GM19238 (cell line): ENCODE measurements around the gene MEF2C.

Source experiments
- DNase-seq: peaks from one replicate; pipeline ENCODE4 v3.0.0; 2011; ENCODE audit warnings: low spot score; ENCODE audit not compliant: insufficient read length

Gene MEF2C

DNA sequence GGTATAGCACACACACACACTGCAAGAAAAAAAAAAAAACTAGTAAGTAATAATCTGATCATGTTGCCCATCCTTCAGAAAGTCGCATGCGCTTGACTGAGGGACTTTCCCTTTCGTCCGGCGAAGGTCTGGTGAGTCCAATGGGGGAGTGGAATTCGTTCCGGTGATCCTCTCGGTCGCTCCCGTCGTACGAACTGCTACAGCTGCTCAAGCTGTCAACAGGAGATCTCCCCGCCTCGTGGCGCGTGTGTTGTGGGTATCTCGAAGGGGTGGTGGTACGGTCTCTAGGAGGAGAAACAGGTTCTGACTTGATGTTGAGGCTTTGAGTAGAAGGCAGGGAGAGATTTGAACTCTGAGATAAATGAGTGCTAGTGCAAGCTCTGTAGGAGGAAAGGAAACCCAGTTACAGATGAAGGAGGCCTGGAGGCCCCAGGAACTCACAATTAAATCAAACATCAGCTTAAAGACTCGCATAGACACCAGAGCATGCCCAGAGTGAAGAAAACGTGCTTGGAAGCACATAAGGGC lies 160.4 kb downstream of the MEF2C start:
- DNase-seq: no peak

DNA sequence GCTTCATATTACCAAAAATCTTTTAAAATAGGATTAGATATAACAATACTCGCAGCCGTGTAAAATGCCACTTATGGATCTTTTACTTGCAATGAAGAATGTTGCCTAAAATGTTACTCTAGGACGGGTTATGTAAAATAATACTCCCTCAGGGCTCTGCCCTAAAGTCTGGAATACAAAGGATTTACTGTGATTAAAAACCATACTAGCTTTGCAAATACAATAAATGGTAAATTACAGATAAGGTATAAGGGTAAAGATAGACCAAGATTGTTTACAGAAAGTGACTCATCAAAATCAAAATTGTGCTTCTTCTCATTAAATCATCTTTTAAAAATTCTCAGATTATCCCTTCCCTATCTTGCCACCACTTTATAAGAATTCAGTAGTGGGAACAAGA lies 163.6 kb downstream of the MEF2C start:
- no peak for DNase-seq

DNA sequence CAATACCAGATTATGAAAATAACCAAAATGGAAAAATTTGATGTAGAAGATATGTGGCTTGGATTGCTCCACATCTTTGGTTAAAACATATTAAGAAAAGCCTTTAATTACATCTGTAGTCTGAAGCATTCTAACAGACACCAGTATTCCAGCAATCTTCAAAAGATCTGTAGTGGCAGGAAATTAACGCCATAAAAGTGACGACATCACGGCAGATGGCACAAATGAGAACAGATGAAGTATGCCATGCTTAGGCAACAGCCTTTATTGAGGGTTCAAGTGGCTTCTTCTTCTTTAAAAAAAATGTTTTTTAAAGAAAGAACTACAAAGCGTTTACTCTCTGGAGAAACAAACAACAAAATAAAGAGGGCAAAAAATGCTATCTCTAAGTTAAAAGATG lies 164.2 kb downstream of the MEF2C start:
- no peak for DNase-seq

DNA sequence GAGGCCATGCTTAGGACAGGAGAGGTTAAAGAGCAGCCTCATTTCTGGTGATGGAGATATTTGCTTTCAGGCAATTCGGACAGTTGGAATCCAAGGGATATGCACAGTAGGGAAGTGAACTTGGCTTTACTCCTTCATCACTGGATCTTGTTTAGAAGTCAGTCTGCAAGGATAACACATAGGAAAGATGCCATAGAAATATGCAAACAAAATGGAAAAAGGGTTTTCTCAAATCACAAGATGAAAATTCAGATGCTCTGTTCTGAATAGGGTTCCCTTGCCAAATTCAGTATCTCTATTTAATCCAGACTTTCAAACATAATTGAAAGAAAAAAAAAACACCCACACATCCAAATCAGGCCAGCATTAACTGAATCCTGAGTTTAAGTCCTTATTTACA lies 166.9 kb downstream of the MEF2C start:
- DNase-seq: no peak

DNA sequence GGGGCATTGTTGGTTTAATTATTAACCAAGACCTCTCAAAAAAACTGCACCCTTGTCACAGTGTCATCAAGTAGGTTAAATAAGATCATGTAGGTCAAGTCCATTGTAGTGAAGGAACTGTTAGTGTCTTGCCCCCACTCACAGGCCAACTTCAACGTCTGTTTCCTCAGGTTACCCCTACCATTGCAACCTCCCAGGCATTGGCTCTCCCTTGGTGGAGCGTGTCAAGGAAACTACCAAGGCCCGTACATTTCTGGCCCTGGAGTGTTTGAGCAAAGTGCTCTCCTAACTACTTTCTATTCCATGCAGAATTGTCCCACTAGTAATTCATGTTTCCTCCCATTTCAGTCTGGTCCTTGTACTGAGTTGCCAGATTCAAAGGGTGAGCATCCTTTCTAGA lies 167.5 kb downstream of the MEF2C start:
- no peak for DNase-seq

DNA sequence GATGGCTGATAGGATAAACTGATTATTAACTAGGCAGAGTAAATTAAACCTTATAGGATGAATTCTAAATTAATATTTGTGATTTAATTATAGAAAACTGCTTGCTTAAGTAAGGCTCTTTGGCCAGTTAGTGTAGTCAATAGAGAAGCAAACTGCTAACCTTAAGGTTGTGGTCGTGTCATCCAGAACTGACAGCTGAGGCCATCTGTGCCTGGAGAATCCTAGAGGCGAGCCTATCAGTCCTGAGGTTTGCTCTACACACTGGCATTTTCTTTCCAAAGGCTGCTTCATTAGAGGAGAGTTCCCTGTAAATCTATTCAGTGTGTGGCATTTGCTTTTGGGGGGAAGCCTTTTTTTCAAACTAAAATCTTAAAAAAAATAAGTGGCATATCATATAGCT lies 169.2 kb downstream of the MEF2C start:
- DNase-seq: no peak

DNA sequence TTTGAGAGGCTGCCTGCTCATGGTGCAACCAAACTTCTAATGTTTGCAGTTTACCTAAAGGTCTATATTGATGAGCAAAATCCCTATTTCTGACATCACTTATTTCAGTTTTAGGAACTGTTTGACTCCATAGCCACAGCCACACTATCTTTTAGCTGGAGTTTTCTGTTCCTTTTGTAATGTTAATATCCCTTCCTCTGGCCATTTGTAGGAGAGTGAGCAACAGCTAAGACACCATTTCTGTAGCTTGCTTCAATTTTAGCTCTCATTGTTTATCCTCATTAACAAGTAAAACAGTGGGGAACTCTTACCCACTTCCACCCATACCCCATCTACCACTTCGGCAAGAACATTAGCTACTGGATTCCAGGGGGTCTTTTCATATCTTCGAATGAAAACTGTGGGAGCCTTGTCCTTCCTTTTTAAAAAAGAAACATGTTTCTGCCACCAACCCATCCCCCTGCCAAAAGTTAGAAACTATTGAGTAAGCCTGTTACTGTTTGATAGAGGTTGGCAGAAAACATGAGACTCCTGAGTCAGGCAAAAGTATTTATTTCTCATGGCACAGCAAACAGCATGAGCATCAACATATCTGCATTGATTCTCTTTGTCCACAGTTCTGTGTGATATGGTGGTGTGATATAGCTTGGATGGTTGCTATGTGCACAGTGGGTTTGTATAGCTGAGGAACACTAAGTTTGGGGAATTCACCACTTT lies 174.1 kb downstream of the MEF2C start:
- DNase-seq: no peak

DNA sequence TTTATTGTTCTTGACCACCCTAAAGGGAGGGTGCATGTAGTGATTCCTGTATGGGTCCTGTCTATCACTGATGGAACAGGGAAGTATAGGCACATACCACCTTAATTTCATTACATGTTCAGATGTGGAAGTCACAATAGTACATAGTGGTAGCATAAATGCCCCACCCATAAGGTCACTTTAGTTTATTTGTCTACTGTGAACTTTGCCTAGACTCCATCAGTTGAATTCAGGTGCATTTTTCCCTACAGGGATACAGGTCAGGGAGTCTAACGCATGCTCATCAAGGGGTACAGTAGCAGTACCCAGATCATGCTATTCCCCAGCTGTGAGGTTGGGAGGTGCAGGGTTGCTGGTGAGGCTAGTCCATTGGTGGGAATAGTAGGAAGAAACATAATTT lies 175.0 kb downstream of the MEF2C start:
- DNase-seq: no peak

DNA sequence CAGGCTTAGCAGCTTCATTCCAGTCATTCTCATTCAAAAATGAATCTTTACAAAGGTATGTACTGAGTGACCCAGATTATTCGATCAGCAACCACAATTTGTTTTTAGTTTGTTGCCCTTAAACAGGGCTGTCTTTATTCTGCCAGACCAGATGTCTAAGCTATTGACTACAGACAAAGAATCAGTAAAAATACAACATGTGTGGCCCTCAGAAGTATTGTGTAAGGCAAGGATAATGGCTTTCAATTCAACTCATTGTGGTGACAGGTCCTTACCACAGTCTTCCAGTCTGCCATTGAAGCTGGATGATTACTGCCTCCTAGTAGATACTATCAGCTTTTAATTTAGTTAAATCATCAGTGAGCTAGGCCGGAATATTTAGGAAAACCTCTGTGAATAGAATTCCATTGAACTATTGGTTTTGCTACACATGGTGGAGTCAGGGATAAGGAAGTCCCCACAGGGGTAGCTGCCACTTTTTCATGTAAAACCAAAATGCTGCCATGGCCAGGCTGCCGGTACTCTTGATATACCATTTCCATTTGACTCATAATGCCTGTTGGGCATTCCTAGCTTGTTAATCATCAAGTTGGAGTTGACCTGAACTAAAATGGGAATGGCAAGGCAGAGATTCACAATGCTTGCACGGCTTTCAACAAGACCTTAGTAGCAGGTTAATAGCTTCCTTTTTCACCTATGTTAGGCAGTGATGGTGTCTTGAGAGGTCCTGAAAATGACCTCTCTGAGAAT lies 175.6 kb downstream of the MEF2C start:
- DNase-seq: no peak

DNA sequence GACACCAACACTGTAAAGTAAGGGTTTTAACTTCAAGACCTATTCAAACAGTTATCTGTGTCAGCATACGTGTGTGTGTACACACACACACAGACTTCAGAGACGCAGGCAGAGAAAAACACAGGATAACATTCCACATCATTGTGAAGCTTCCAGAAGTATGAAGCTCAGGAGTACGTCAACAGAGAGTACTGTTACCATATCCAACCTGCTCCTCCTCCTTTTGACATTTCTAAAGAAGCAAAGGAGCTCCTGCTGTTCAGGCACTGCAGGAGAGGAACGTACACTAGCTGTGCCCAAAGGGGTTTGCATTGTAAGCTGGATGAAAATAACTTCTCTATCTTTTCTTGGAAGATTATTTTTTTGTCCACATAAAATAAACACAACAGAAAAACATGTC lies 180.7 kb downstream of the MEF2C start:
- DNase-seq: no peak

DNA sequence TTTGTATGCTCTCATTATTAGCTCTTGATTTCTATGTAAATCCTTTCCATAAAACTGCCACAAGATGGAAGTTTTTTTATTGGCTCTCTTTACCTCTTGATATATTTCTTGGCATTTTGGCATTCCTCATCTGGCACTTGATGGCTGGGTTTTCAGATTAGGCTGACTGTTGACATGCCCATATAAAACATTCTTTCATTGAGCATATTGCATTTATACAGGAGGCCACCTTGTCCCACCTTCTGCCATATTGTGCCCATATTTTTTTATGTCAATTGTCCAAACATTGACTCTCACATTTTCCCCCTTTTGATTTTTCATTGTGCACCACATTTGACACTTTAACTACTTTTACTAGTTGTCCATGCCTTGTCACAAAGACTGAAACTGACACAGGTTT lies 182.9 kb downstream of the MEF2C start:
- no peak for DNase-seq

DNA sequence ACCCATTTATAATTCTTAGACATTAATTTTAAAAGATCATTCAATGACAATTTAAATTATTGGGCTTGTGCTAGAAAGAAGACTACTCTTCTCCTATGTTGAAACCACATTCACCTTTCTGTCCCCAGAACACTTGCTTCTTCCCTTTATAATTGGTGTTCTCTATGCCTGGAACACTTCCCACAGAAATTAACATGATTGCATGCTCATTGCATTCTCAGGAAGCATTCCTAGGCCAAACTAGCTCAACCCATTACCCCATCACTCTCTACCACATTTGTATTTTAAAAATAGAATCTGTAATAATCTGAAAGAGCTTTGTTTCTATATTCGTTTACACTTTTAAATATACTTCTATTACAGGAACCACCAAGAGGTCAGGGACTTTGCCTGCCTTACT lies 184.7 kb downstream of the MEF2C start:
- no peak for DNase-seq

DNA sequence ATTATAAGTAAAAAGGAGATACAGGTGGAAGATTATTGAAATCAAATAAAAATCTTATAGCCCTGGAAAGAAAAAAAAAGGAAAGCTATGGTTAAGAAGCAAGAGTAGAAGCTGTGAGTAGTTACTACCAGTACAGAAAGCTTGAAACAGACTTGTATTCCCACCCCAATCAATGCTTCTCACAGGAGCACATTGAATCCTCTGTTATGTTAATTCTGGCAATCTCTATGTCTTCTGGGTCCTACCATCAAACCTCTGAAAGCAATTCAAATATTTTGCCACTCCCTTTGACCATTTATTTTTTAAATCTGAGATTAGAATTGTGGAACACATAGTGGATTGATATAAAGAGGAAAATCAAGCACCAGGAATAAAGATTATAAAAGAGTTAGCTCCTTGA lies 186.5 kb downstream of the MEF2C start:
- no peak for DNase-seq

DNA sequence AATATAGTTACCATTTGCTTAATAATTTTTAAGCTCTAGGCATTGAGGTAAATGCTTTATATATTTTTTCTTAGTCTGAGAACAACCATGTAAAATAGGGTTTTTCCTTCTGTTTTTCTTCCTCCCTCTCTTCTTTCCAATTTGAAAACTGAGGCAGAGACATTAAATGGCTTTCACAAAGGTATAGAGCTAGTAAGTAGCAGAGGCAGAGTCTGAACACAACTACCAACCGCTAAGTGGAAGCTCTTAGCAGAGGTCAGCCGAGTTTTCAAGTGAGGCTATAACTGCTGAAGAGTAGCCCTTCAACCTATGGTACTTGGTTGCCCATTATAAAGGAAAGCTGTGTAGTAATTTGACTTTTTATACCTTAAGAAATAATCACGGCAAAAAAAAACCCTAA lies 187.1 kb downstream of the MEF2C start:
- no peak for DNase-seq

DNA sequence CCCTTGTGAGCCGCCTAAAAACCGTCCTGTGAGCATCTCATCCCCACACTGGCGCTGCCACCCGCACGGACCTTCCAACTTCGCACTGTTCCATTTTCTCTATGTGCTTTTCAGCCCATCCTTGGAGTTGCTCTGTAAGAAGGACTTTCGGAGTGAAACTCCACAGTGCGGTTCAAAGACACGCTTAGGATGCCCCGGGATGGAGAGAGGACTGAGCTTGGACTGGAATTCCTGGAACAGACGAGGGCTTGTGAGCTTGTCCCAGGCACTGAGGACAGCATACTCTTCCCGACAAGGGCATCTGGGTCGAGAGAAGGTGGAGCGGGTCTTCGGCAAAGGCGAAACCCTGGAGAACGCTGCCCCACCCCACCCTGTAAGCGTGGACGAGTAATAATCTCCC lies 187.8 kb downstream of the MEF2C start:
- no peak for DNase-seq

DNA sequence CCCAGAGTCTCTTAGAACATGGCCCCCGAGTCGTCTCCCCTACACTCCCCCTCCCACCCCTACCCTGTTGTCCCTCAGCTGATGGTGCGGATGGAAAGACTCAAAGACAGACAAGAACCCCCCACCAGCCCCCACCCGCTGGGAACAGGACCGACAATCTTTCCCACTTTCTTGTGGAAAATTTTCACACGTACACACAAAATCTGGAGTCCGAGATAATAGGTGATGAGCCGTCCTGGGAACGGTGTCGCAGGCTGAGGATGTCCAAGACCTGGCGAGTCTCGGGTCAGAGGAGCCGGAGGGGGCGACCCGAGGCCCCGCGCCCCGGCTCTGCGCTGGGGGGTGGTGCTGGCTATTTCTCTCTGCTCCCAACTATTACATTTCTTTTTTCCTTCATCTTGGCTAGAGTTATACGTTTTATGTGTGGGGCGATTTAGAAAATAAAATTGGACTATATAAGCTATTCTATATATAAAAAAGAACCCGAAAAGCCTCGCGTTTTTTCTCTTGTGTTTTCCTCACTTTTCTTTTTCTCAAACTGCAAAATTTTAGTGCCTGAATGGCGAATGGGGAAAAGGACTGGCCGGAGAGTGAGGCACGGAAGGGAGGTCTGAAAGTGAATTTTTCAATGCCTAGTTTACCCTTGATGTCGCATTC lies 188.8 kb downstream of the MEF2C start:
- no peak for DNase-seq

DNA sequence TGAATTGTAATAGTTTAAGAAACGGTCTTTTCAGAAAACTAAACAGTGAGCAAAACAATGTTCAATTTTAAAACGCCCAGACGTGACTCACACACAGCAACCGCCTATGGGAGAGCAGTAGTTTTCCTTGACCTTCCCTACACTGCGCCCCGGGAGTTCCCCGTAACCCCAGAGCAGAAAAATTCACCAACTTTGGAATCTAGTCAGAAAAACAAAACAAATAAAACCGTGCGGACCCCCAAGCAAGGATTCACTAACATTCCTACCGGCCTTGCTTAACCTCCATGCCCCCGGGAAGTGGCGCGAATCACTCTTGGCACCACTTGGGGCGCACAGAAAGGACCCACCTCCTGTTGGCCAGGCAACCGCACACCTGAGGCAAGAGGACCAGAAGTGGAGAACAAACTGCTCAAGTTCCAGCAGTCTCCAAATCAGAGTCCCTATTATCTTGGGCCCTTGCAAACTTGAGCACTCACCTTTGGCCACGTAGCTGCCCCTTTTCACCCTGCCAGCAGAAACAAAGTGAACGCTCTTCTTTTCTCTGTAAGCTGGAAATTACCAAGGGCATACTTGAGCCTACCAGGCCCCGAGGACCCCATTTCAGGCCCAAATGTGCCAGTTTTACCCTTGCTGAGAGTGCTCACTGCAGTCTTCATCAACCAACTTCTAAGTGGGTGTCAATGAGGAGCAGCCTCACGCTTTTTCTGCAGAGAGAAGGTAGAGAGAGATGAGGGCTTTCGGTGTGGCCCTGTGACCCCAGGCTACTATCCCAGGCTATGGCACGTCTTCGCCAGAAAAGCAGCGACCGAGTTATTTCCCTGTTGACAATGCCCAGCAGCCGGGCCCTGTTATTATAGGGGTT lies 189.7 kb downstream of the MEF2C start:
- no peak for DNase-seq

DNA sequence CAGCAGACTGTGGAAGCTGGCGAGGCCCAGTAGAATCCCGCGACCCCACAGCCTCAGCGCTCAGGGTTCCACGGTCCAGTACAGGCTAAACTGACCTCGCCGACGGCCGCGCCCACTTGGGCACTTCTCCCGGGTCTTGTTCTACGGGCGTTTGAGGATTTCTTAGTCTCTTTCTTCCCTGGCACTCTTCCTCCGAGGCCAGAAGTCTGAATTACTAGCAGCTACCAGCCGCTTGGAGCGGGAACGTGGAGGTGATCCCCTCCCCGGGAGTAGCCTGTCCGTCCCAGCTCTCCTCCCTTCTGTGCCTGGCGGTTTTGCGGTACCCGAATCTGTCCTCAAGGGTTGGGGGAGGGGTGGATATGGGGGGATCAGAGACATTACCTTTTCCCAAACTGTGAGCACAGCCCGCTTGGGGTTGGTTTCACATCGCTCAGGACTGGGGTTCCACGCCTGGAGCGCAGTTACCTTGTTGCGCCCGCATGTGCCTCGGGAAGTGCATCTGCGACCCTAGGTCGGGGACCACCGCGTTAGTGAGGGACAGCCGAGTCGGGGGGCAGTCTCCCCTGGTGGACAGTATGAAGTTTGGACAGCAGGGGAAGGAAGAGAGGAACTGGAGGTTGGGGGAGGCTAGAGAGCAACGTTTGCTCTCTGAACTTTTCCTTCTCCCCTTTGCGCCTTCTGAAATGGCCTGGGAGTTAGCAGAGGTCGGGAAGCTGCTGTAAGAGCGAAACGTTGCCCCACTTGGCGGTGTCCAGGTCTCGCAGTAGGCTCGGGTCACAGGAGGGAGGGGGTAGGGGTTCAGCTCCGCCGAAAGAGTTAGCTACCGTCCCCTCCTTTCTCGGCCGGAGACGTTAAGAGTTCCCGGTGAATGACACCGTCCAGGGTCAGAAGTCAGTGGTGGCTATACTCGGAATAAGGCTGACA lies 190.8 kb downstream of the MEF2C start:
- no peak for DNase-seq

DNA sequence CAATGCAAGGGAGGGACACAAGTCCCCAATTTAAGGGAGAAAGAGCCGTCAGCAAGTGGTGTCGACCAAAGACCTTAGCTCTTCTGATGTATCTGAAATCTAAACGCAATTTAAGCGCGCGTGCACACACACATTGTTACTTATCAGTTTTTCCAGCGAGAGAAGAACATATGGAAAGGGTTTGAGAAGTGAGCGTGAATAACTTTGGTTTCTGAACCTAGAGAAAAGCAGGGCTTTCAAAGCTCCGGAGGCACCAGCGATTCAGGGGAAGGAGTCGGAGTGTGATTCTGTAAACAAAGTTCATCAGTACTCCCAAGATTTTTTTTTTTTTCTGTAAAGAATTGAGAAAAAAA lies 191.8 kb downstream of the MEF2C start:
- no peak for DNase-seq

DNA sequence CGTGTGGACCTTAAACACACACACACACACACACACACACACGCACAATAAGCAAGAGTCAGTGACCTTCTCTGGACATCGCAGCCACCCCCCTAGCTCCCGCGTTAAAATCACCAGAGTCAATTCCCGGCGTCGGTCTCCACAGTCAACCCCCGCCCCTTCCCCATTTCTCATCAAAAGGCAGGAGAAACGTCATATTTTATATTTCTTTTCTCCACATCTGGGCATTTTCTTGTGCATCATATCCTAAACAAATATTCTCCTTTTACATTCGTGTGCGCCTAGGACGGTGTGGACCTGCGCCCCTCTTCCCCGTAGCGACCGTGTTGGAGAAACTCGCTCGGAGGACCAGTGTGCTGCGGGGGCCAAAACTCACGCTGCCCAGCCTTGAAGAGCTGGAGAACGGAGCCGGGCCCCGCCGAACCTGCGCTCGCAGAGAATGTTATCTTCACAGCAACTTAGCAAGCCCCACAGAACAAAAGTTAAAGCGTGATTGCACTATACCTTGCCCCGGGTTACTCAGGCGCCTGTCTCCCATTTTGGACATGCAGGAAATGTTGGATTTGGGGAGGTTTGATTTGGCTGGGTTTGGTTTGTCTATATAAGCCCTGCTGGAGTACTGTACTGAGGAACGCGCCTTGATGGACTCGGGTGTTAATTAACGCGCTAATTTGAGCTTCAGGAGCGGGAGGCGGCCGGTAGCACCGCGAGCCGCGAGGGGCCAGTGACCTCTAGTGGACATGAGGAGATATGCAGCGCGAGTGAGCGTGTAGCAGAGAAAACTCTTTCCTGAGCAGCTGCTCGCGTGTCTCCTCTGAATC lies 192.4 kb downstream of the MEF2C start:
- DNase-seq: no peak
